A549 (cell line): ENCODE data around the gene ELP2. TPM values are rescaled to one million over a fixed set of nuclear protein-coding genes. Genes with fewer than 3 reads are reported as not detected.

Experiments
- ATAC-seq, 2 experiments: fragments of 200-7000 bp in 1 of 2; fragments of >200 bp in 1 of 2; cut with Nextera tagmentation in 1 of 2; cut with Tn5 transposase in 1 of 2; 3 replicates each; pipeline versions ENCODE4 v1.8.0 to v1.9.1; 2018 to 2020; ENCODE audit warnings: mild to moderate bottlenecking in 1 of 2, moderate library complexity in 1 of 2
- CTCF ChIA-PET: fragments of 300-600 bp; sonication (Branson Sonifier 250); formaldehyde crosslinking; extraction: SDS; loops from one replicate; lab custom pipeline; 2021; ENCODE audit warnings: antibody characterized with exemption, inconsistent platforms; lab: Yijun Ruan, JAX
- POLR2A ChIA-PET: fragments of 350-600 bp; formaldehyde crosslinking; extraction: SDS; loops from one replicate; lab custom pipeline; 2021; ENCODE audit warnings: antibody characterized with exemption, inconsistent platforms; lab: Yijun Ruan, JAX
- DNase-seq, 2 experiments: peaks; one replicate each; pipeline versions ENCODE4 v3.0.0 to v3.0.0-alpha.2; 2011 to 2016; ENCODE audit warnings: low read depth in 1 of 2, low spot score in 1 of 2
- FAIRE-seq: peaks from 2 replicates; lab custom pipeline; 2011; peaks lifted over from hg19 to GRCh38; lab: Jason Lieb, UNC
- H3K27ac ChIP-seq, 2 experiments: fragments of >200 bp; sonication (Bioruptor Twin); formaldehyde crosslinking; 3 replicates each; pipeline ENCODE4 v1.5.1; 2016 to 2017
- H3K4me1 ChIP-seq: fragments of >200 bp; sonication (Bioruptor Twin); formaldehyde crosslinking; 3 replicates; pipeline ENCODE4 v1.6.1; 2016
- H3K4me2 ChIP-seq: fragments of >200 bp; sonication (Bioruptor Twin); formaldehyde crosslinking; 3 replicates; pipeline ENCODE4 v1.6.1; 2016
- H3K4me3 ChIP-seq: fragments of >200 bp; sonication (Bioruptor Twin); formaldehyde crosslinking; 3 replicates; pipeline ENCODE4 v1.5.1; 2016
- H3K9me3 ChIP-seq: fragments of >200 bp; sonication (Bioruptor Twin); formaldehyde crosslinking; 3 replicates; pipeline ENCODE4 v1.6.1; 2016
- ATOH8 ChIP-seq: fragments of 250-450 bp; sonication (Bioruptor Pico); IDR thresholded peaks from 2 replicates; pipeline ENCODE4 v1.5.0; 2020; ENCODE audit warnings: low read depth, mild to moderate bottlenecking, moderate library complexity
- BCL3 ChIP-seq: fragments of >200 bp; sonication (Bioruptor Twin); formaldehyde crosslinking; IDR thresholded peaks from 3 replicates; pipeline ENCODE4 v1.6.1; 2016
- CBX8 ChIP-seq: fragments of 200-600 bp; sonication (generic); IDR thresholded peaks from 2 replicates; pipeline ENCODE4 v1.6.1; 2016
- CHD2 ChIP-seq: fragments of 150-350 bp; IDR thresholded peaks from 2 replicates; pipeline ENCODE4 v1.6.1; 2014; ENCODE audit warnings: low read length; ENCODE audit not compliant: partially characterized antibody
- CHD4 ChIP-seq: fragments of 200-600 bp; sonication (generic); IDR thresholded peaks from 2 replicates; pipeline ENCODE4 v1.6.1; 2016; ENCODE audit warnings: antibody characterized with exemption, mild to moderate bottlenecking, borderline replicate concordance
- EHMT2 ChIP-seq: fragments of 200-600 bp; sonication (generic); IDR thresholded peaks from 2 replicates; pipeline ENCODE4 v1.6.1; 2016; ENCODE audit warnings: antibody characterized with exemption, low read depth, mild to moderate bottlenecking, moderate library complexity
- EP300 ChIP-seq, 2 experiments: fragments of >200 bp; sonication (Bioruptor Twin); formaldehyde crosslinking; IDR thresholded peaks; 2 replicates in 1 of 2; 3 replicates in 1 of 2; pipeline ENCODE4 v1.6.1; 2016 to 2017
- FOSL2 ChIP-seq, 2 experiments: fragments of 450-650 bp in 1 of 2; fragments of >200 bp in 1 of 2; sonication (Bioruptor Twin) in 1 of 2; formaldehyde crosslinking; IDR thresholded peaks; 2 replicates each; pipeline versions ENCODE4 v1.5.0 to v1.6.1; 2016 to 2020; ENCODE audit warnings: mild to moderate bottlenecking in 1 of 2, moderate library complexity in 1 of 2
- HES2 ChIP-seq: fragments of >200 bp; sonication (Bioruptor Twin); formaldehyde crosslinking; IDR thresholded peaks from 2 replicates; pipeline ENCODE4 v1.6.1; 2016
- HEYL ChIP-seq: fragments of 250-450 bp; sonication (Bioruptor Pico); IDR thresholded peaks from 2 replicates; pipeline ENCODE4 v1.8.0; 2021; ENCODE audit warnings: mild to moderate bottlenecking, moderate library complexity
- KDM1A ChIP-seq: fragments of 200-600 bp; sonication (generic); IDR thresholded peaks from 2 replicates; pipeline ENCODE4 v1.6.1; 2016; ENCODE audit warnings: low read depth, mild to moderate bottlenecking
- KDM5A ChIP-seq: fragments of 200-600 bp; sonication (generic); IDR thresholded peaks from 2 replicates; pipeline ENCODE4 v1.6.1; 2016; ENCODE audit warnings: antibody characterized with exemption, mild to moderate bottlenecking
- MAFK ChIP-seq: fragments of 450-650 bp; IDR thresholded peaks from 2 replicates; pipeline ENCODE4 v1.6.1; 2014; ENCODE audit not compliant: partially characterized antibody
- MYC ChIP-seq: IDR thresholded peaks from 2 replicates; pipeline ENCODE4 v1.6.1; 2012; ENCODE audit warnings: mild to moderate bottlenecking, inconsistent platforms, low read length, improper control_type of control experiment, borderline replicate concordance
- NFE2L2 ChIP-seq: fragments of 150-350 bp; conservative IDR thresholded peaks from 2 replicates; pipeline ENCODE4 v1.6.1; 2014; ENCODE audit warnings: low read length
- NPAS2 ChIP-seq: fragments of 250-450 bp; sonication (Bioruptor Pico); IDR thresholded peaks from 2 replicates; pipeline ENCODE4 v1.8.0; 2022; ENCODE audit warnings: mild to moderate bottlenecking, moderate library complexity, borderline replicate concordance
- PHF8 ChIP-seq: fragments of 200-600 bp; sonication (generic); IDR thresholded peaks from 2 replicates; pipeline ENCODE4 v1.6.1; 2016; ENCODE audit warnings: low read depth, mild to moderate bottlenecking, antibody characterized with exemption, moderate library complexity, borderline replicate concordance
- POLR2AphosphoS2 ChIP-seq: conservative IDR thresholded peaks from 2 replicates; pipeline ENCODE4 v1.6.1; 2012; ENCODE audit warnings: low read length, improper control_type of control experiment, inconsistent platforms
- RAD21 ChIP-seq, 2 experiments: fragments of >200 bp in 1 of 2; sonication (Bioruptor Twin) in 1 of 2; formaldehyde crosslinking in 1 of 2; IDR thresholded peaks in 1 of 2; conservative IDR thresholded peaks in 1 of 2; 2 replicates in 1 of 2; 3 replicates in 1 of 2; pipeline ENCODE4 v1.6.1; 2012 to 2018; ENCODE audit warnings: inconsistent platforms in 1 of 2
- RARB ChIP-seq: fragments of 250-450 bp; sonication (Bioruptor Pico); IDR thresholded peaks from 2 replicates; pipeline ENCODE4 v1.8.0; 2021; ENCODE audit warnings: mild to moderate bottlenecking, moderate library complexity
- REST ChIP-seq: fragments of 200-600 bp; sonication (generic); IDR thresholded peaks from 2 replicates; pipeline ENCODE4 v1.6.1; 2016; ENCODE audit warnings: antibody characterized with exemption, mild to moderate bottlenecking, moderate library complexity
- RFX5 ChIP-seq: fragments of 450-650 bp; IDR thresholded peaks from 2 replicates; pipeline ENCODE4 v1.7.1; 2014; ENCODE audit warnings: antibody characterized with exemption, mild to moderate bottlenecking, moderate library complexity
- SREBF2 ChIP-seq: fragments of 450-650 bp; IDR thresholded peaks from 2 replicates; pipeline ENCODE4 v1.6.1; 2014; ENCODE audit warnings: mild to moderate bottlenecking, moderate library complexity
- ZC3H11A ChIP-seq: fragments of 450-650 bp; IDR thresholded peaks from 2 replicates; pipeline ENCODE4 v1.6.1; 2014; ENCODE audit warnings: antibody characterized with exemption, mild to moderate bottlenecking
- ZNF302 ChIP-seq: fragments of 250-450 bp; sonication (Bioruptor Pico); IDR thresholded peaks from 2 replicates; pipeline ENCODE4 v1.9.0; 2021; ENCODE audit warnings: inconsistent platforms, mild to moderate bottlenecking, moderate library complexity
- WGBS: methylation state at CpG from one replicate; pipeline ENCODE4 v1.1.6; 2017; ENCODE audit errors: missing lambda C conversion rate; 5-methylcytosine and 5-hydroxymethylcytosine counted together
- polyA plus RNA-seq, 4 experiments: library from polyadenylated mRNA; depleted of rRNA in 3 of 4; stranded (reverse); fragments of >200 nt; fragmentation: RNase III in 1 of 4; extraction: RNeasy Plus Mini Kit Qiagen cat#74134 plus additional on column Dnase treatment in 1 of 4; gene quantifications; 2 replicates in 3 of 4; 3 replicates in 1 of 4; pipeline ENCODE4 v1.2.3, GENCODE V29; 2011 to 2017
- TF ChIP-seq, protein P1 (sequence below): fragments of 450-650 bp; IDR thresholded peaks from 2 replicates; pipeline ENCODE4 v1.6.1; 2014; ENCODE audit warnings: antibody characterized with exemption

ELP2 gene
- polyA plus RNA-seq, 2 of the 4 experiments (the other 2 are of a cell fraction) = 28.8 to 73.4 TPM

GRCh38 chr18:36139245-36139644 lies 9.5 kb downstream of the ELP2 start:
- H3K9me3 ChIP-seq = no peaks in the 10 kb centered on the region
- no peaks in the 10 kb centered on the region for H3K4me1 ChIP-seq
- H3K4me2 ChIP-seq = no peak overlapping the region
- ChIA-PET POLR2A (no interaction called here), CTCF (interaction anchor here (1.8 kb wide), 1 partner anchor 10 kb away, joined by 4 read pairs; the partner anchor contains the start of gene SLC39A6)
- no peak for FAIRE-seq
- no peak overlapping the region for H3K4me3 ChIP-seq
- no peak for DNase-seq
- no peak for ATAC-seq
- WGBS = over 99% methylated on average over 5 of the region's 5 CpGs
- no peak overlapping the region for H3K27ac ChIP-seq
- TF ChIP-seq POLR2AphosphoS2 (no peak), RARB (no peak), BCL3 (no peak), SREBF2 (no peak), PHF8 (no peak), KDM1A (no peak), HEYL (no peak), NPAS2 (CRISPR knock-in tag) (no peak), MYC (no peak), EHMT2 (no peak), CHD2 (no peak), KDM5A (no peak), ZC3H11A (no peak), RFX5 (no peak), ATOH8 (CRISPR knock-in tag) (no peak), RAD21 (conservative IDR thresholded peaks at IDR 0.05 in 1 of 2, IDR thresholded peaks at IDR 0.05 in 1 of 2) (no peak), CBX8 (no peak), ZNF302 (CRISPR knock-in tag) (no peak)
- TF ChIP-seq, protein P1, sequence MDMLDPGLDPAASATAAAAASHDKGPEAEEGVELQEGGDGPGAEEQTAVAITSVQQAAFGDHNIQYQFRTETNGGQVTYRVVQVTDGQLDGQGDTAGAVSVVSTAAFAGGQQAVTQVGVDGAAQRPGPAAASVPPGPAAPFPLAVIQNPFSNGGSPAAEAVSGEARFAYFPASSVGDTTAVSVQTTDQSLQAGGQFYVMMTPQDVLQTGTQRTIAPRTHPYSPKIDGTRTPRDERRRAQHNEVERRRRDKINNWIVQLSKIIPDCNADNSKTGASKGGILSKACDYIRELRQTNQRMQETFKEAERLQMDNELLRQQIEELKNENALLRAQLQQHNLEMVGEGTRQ = no peak

GRCh38 chr18:36141576-36141975 lies 11.9 kb downstream of the ELP2 start:
- H3K4me3 ChIP-seq = no peak overlapping the region
- DNase-seq = no peak
- no peak overlapping the region for H3K27ac ChIP-seq
- H3K4me2 ChIP-seq = no peak overlapping the region
- H3K9me3 ChIP-seq = no peaks in the 10 kb centered on the region
- FAIRE-seq = no peak
- ChIA-PET CTCF (interaction anchor here (0.6 kb wide), 1 partner anchor 639 kb away, joined by 3 read pairs; no protein-coding TSS in a partner anchor), POLR2A (interaction anchor here (0.7 kb wide), 1 partner anchor 156 kb away, joined by 4 read pairs; the partner anchor contains the start of gene FHOD3)
- 93% methylated on average over 4 of the region's 4 CpGs for WGBS
- H3K4me1 ChIP-seq = no peaks in the 10 kb centered on the region
- TF ChIP-seq EHMT2 (no peak), FOSL2 (IDR thresholded peaks at IDR 0.05) (no peak), FOSL2 (CRISPR knock-in tag; IDR thresholded peaks at IDR 0.05) (no peak), MYC (no peak)
- TF ChIP-seq, protein P1 = no peak
- no peak for ATAC-seq

GRCh38 chr18:36142751-36143150 lies 13.1 kb downstream of the ELP2 start:
- H3K9me3 ChIP-seq = no peaks in the 10 kb centered on the region
- ChIA-PET POLR2A (no interaction called here), CTCF (no interaction called here)
- no peak overlapping the region for H3K4me2 ChIP-seq
- H3K4me1 ChIP-seq = no peaks in the 10 kb centered on the region
- DNase-seq (no peak), FAIRE-seq (no peak), ATAC-seq (no peak)
- H3K27ac ChIP-seq = no peak overlapping the region
- TF ChIP-seq MAFK (no peak), EP300 (IDR thresholded peaks at IDR 0.05) (no peak), ZNF302 (CRISPR knock-in tag) (no peak), NFE2L2 (no peak), HES2 (no peak), REST (no peak), CHD4 (no peak)
- H3K4me3 ChIP-seq = no peak overlapping the region
- 92% methylated on average over 3 of the region's 3 CpGs for WGBS
